ENCODE results near the gene PRSS3.
"Not testable (repeated sequence)": the region's sequence is repeated elsewhere in the genome, so short reads cannot be mapped to it uniquely, and the experiment has no call there.

Gene PRSS3

DNA sequence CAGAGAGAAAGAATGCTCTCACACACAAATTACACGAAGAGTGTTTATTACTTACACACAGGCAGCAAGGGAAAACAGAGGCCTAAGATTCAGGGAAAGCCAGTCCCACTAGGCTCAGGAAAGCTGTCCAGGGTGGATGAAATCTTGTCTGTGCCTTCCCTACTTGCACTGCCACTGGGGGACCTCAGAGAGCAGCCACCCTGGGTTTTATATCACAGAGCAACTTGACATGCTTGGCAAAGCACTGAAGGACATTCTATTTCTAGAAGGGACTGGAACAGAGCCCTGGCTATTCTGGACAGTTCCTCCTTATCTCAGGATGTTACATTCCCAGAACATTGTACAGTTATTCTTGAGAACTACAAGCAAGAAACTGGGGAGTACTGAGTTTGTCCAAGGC lies 7.5 kb upstream of the PRSS3 start:
- no peak for DNase-seq

- not testable (repeated sequence) for DNase-seq
These were observed 5.9 kb upstream of the PRSS3 start for GRCh38 chr9:33789429-33789828.

DNA sequence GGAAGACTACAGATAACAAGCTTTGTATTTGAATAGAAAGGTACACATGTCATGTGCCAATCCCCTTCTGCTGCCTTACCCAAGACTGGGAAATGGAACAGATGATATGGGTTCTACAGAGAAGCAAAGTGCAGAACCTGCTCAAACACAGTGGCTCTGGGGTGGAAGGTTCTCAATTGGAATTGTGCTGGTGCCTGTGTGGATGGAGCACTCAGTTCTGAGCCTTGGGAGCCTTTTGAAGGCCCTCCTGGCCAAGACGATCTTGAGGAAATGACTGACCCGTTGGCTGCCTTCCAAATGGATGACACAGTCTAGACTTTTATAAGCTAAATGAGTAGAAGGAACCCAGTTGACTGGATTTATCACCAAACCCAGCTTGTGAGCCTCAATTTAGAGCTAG lies 4.2 kb upstream of the PRSS3 start:
- no peak for DNase-seq

DNA sequence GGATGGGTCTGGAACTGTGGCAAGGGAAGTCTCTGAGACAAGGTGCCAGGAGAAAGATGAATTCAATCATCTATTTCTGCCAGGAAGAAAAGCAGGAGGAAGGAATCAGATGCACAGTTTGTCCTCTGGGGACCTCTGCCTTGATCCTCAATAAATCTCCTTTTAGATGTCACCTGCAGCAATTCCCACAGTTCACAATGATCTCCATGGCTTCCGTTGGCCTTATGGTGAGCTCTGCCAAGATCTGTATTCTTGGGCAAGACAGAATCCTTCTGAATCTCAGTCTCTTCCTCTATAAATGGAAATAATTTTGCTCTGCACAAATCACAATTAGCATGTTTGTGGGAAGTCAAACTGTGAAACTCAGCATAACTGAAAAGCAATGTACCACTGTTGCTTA lies 1.9 kb upstream of the PRSS3 start:
- DNase-seq, result not testable (repeated sequence)

DNA sequence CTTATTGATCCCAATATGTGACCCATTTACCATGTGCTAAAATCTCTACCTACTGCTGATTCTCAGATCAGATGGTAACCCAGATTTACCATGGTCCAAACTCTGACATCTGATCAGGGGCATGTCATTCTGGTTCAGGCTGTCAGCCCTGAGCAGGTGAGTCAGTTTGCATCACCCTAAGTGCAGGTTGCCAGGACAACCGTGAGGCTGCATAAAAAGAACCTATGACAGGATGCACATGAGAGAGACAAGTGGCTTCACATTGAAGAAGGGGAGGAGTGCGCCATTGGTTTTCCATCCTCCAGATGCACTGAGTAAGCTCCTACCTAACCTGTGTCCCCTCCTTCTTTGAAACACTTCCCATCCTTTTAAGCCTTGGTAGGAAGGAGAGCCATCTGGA lies 801 bp upstream of the PRSS3 start:
- no peak for DNase-seq

GRCh38 chr9:33795819-33796218 lies 458 bp downstream of the PRSS3 start:
- DNase-seq, result no peak

- DNase-seq, result not testable (repeated sequence)
These were observed 1.3 kb downstream of the PRSS3 start for GRCh38 chr9:33796679-33797078.

- DNase-seq, result no peak
These were observed 2.5 kb downstream of the PRSS3 start for GRCh38 chr9:33797837-33798236.

- no peak for DNase-seq
These were observed 3.2 kb downstream of the PRSS3 start for GRCh38 chr9:33798545-33798944.

GRCh38 chr9:33799928-33800704 lies 4.8 kb downstream of the PRSS3 start:
- DNase-seq, result no peak

DNA sequence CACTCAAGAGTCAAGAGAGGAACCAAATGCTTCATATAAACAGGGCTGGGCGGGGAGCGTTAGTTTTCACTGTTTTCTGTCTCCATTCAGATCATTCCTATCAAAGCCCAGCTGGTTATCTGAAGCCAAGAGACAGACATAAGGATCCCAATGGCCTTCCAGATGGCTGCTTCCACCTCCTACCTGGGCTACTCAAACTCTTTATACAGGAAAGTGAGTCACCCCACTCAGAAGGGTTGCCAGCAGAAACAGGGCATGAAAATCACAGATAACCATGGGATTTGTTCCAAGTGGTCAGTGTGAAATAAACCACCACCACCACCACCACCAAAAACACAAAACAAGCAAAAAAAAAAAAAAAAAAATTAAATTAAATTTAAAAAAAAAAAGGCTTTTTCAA lies 5.5 kb downstream of the PRSS3 start:
- DNase-seq, result no peak

DNA sequence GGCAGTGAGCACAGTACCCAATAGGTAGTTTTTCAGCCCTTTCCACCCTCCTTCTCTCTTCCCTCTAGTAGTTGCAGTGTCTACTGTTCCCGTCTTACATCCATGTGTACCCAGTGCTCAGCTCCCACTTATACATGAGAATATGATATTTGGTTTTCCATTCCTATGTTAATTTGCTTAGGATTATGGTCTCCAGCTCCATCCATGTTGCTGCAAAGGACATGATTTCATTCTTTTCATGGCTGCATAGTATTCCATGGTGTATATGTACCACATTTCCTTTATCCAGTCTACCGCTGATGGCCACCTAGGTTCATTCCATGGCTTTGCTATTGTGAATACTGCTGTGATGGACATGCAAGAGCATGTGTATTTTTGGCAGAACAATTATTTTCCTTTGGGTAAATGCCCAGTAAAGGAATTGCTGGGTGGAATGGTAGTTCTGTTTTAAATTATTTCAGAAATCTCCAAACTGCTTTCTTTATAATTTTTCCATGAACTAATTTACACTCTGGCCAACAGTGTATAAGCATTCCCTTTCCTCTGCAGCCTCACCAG lies 6.7 kb downstream of the PRSS3 start:
- not testable (repeated sequence) for DNase-seq

- not testable (repeated sequence) for DNase-seq
These were observed 8.8 kb downstream of the PRSS3 start for GRCh38 chr9:33804196-33804595.

DNA sequence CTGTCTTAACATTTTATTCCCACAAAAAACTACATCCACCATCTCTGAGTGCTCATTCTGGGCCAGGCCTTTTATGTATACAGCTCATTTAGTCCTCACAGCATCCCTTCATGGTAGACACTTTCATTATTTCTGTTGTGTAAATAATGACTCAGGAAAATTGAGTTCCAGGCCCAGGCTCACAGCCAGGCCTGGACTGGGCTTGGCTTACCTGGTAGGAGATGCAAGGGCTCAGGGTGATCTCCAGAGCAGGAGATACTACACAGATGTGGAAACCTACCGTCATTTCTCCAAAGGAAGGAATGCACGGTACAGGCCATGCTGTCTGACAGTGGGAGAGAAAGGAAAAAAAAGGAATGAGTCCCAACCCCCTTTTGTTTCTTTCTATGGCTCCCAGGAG lies 11.8 kb downstream of the PRSS3 start:
- DNase-seq, result not testable (repeated sequence)

- DNase-seq, result not testable (repeated sequence)
These were observed 13.6 kb downstream of the PRSS3 start for GRCh38 chr9:33808979-33809322.

- no peak for DNase-seq
These were observed 14.1 kb downstream of the PRSS3 start for GRCh38 chr9:33809506-33809905.

GRCh38 chr9:33813712-33814641 lies 18.6 kb downstream of the PRSS3 start:
- DNase-seq, result no peak

DNA sequence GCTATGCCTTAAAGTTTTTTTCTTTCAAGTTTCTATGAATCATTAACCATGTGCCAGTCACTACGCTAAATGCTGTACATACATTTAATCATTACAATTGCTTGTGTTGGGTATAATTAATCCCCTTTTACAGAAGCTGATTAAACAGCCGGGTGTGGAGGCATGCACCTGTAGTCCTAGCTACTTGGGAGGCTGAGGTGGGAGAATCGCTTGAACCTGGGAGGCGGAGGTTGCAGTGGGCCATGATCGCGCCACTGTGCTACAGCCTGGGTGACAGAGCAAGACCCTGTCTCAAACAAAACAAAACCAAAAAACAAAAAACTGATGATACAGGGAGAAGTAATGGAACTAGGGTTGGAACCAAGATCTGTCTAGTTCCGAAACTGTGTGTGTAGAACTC lies 20.4 kb downstream of the PRSS3 start:
- no peak for DNase-seq

DNA sequence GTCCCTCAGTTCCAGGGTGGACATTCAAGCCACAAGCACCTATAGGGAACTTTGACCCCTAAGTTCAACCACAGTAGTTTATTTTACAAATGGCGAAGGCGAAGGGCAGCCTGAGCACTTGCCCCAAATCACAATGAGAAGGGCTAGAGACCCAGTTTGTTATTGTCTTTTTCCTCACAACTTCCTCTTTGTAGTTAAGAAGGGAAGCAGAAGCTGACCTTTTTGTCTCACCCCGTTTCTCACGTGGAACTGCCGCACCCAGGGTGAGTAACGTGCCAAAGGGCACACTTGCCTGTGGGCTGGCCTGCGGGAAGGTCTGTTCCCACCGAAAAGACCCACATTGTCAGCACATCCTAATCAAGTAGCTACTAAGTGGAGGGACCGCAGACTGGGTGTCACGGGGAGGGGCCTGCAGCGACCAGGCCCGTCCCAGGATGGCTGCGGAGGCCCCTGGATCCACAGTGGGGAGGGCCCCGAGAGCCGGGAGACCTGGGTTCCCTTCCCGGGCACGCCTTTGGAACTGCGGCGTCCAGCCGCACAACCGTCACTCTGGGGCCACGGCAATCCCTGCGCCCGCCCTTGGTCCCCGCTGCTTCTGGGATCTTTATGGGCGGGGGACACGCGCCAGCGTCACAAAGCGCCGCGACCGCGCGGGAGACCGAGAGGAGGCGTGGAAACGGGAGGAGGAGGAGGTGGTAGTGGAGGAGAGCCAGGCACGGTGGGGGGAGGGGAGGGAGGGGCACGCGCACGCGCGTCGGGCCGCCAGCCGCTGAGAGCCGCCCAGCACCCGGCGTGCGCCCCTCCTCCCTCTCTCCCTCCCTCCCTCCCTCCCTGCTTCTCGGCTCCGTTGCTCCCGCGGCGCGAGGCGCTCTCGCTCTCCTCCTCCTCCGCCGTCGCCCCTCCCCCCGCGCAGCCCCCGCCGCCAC lies 21.2 kb downstream of the PRSS3 start, which contains the start of gene UBE2R2:
Gene UBE2R2, plus strand, starts transcription at position 834 of the 926 bp plus-strand sequence. CDS start 598 bp downstream, outside the sequence.
- peak; percentile 74 for DNase-seq

GRCh38 chr9:33817327-33818166 lies 22.2 kb downstream of the PRSS3 start:
- no peak for DNase-seq

GRCh38 chr9:33818167-33818846 lies 22.9 kb downstream of the PRSS3 start:
- no peak for DNase-seq
